Measurements from ENCODE around the gene GNAI2. TPM values are rescaled to one million over a fixed set of nuclear protein-coding genes. Genes with fewer than 3 reads are reported as not detected.

Gene GNAI2
- total RNA-seq, 3 donors from 2014 or later, result 47.0 to 190 (median 96.4) TPM

DNA sequence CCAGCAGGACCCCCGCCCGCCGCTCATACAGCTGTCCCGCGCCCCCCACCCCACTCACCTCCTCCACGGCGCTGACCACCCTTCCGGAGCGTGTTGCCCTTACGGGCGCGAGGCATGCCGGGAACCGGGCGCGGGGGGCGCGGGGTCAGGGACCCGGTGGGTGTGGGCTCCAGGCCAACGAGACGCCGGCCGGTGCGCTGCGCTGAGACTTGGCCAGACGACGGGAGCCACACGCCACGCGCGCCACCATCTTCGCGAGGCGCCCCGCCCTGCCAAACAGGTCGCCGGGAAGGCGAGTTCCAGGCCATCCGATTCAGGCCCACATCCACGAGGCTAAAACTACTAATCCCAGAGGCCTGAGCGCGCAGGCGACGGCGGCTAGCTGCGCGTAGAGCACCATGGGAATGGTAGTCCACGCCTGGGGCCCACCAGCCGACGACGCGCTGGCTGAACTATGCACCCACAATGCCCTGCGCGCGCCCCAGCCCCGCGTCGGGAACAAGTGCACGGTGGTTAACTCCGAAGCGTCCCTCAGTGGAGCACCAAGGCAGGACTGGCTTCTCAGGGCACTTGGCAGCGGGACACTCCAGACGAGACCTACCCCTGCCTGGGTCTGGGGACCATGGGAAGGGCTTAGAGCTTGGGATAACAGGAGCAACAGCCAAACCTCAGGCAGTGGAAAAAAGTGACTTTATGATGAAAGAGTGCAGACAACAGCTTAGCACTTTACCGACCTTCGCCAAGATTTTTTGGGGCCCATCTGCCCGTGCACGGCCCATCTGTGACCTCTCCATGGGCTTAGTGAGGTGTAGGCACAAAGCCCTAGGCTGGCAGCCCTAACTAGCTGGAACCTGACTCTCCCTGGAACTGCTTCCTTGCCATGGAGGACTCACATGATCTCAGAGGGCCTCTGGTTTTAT lies 56.4 kb downstream of the GNAI2 start, which contains the start of gene IFRD2:
Gene IFRD2, minus strand, starts transcription at position 271 of the 920 bp plus-strand sequence. Its CDS starts 155 bp downstream, at position 116.
- TF ChIP-seq, protein P1, sequence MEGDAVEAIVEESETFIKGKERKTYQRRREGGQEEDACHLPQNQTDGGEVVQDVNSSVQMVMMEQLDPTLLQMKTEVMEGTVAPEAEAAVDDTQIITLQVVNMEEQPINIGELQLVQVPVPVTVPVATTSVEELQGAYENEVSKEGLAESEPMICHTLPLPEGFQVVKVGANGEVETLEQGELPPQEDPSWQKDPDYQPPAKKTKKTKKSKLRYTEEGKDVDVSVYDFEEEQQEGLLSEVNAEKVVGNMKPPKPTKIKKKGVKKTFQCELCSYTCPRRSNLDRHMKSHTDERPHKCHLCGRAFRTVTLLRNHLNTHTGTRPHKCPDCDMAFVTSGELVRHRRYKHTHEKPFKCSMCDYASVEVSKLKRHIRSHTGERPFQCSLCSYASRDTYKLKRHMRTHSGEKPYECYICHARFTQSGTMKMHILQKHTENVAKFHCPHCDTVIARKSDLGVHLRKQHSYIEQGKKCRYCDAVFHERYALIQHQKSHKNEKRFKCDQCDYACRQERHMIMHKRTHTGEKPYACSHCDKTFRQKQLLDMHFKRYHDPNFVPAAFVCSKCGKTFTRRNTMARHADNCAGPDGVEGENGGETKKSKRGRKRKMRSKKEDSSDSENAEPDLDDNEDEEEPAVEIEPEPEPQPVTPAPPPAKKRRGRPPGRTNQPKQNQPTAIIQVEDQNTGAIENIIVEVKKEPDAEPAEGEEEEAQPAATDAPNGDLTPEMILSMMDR (IDR thresholded peaks at IDR 0.05), result no peak
- Histone ChIP-seq H3K4me1 (ENCODE audit: low read depth) (peaks cover 16% of the 10 kb centered on the region), H3K9me3 (no peaks in the 10 kb centered on the region), H3K36me3 (ENCODE audit: low read depth) (peaks cover 4% of the 10 kb centered on the region), H3K4me3 (peak within 1 kb of the TSS; percentile 61)
- DNase-seq, result peak; percentile 97 to 99 (median 97)
- intact Hi-C loops (cut with DNase I, micrococcal nuclease), result no loop called here
- peak; percentile 93 for ATAC-seq

DNA sequence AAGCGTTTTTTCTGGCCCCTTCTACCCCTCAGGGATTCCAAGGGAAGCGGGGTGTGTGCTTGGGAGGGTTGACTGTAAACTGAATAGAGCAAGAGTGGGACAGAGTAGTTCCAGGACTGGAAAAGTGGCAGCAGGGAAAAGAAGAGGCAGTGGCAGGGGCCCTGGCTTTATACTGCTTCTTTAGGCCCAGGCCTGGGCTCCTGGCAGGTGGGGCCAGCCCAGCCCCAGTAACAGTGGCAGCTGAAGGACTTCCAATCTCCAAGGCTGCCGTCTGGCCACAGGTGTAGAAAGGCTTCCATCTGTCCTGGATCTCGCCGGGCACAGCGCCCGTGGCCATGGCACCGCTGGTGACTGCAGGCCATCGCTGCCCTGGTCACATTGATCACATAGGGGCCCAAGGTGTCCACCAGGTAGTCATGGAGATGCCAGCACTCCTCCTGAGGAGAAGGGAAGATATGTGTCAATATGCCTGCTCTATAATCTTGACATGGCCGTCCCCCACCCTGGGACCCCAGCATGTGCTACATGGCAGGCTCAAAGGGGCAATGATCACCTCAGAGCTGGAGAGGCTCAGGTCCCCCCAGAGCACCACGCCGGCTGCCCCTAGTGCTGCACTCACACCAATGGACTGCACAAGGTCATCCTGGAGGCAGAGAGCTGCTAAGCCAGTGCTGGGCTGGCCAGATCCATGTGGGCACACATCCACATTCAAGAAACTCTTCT lies 57.2 kb downstream of the GNAI2 start:
- no peaks in the 10 kb centered on the region for H3K9me3 ChIP-seq
- peak in 2 of 3 donors; percentile 51 to 59 for DNase-seq
- H3K4me1 ChIP-seq (ENCODE audit: low read depth), result peaks cover 17% of the 10 kb centered on the region
- no peak overlapping the region for H3K4me3 ChIP-seq
- H3K36me3 ChIP-seq (ENCODE audit: low read depth), result peaks cover 4% of the 10 kb centered on the region
- TF ChIP-seq, protein P1 (IDR thresholded peaks at IDR 0.05), result no peak
- intact Hi-C loops (cut with DNase I, micrococcal nuclease), result no loop called here
- no peak for ATAC-seq

DNA sequence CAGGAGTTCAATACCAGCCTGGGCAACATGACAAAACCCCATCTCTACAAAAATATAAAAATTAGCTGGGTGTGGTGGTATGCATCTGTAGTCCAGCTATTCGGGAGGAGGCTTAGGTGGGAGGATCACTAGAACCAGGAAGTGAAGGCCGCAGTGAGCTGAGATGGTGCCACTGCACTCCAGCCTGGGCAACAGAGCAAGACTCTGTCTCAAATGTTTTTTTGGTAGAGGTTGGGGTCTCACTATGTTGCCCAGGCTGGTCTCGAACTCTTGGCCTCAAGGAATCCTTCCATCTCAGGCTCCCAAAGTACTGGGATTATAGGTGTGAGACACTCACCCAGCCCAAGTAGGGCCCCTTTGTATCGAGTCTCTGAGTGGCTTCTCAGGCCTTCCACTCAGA lies 58.1 kb downstream of the GNAI2 start:
- DNase-seq, result no peak
- TF ChIP-seq, protein P1 (IDR thresholded peaks at IDR 0.05), result no peak
- Histone ChIP-seq H3K4me1 (ENCODE audit: low read depth) (peaks cover 22% of the 10 kb centered on the region), H3K4me3 (no peak overlapping the region), H3K9me3 (no peaks in the 10 kb centered on the region), H3K36me3 (ENCODE audit: low read depth) (no peaks in the 10 kb centered on the region)
- intact Hi-C loops (cut with DNase I, micrococcal nuclease), result no loop called here
- ATAC-seq, result no peak

DNA sequence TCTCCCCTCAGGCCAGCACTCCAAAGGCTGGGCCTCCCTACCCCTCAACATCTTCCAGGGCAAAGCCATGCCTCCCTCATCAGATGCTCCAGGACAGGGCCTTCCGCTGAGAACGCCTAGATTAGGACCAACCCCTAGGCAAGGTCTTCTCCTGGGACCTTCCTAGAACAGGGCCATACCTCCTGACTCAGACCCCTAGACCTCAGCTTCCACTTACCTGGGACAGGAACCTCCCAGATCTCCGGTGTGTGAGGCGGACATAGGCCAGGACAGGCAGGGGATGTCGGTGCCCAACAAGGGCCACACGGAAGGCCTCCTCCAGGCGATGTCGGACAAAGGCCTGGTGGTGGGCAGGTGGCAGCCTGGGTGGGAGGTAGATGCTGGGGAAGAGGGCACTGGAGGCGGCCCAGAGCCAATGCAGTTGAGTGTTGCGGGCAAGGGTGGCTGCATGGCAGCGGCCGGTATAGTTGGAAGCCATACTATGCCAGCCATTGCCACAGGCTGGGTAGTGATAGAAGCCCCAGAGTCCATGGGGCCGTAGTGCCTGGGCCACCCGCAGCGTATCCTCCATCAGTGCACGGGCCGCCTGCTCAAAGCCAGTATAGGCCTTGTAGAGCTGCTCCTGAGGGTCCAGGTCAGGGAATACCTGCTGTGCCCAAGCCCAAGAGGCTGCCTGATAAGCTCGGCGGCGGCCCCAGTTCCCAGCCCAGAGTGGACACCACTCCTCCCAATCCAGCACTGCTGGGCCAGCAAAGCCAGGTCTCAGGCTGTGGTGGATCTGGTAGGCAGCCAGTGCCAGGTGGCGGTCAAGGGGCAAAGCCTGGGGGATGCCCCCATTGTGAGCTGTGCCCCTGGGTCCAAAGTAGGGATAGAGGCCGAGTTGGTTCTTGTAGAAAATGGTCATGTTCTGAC lies 58.7 kb downstream of the GNAI2 start:
- H3K4me1 ChIP-seq (ENCODE audit: low read depth), result peaks cover 22% of the 10 kb centered on the region
- peaks cover 6% of the 10 kb centered on the region for H3K36me3 ChIP-seq (ENCODE audit: low read depth)
- no peak overlapping the region for H3K4me3 ChIP-seq
- TF ChIP-seq, protein P1 (IDR thresholded peaks at IDR 0.05), result no peak
- ATAC-seq (no peak), DNase-seq (peak in 1 of 3 donors; percentile 38)
- no peaks in the 10 kb centered on the region for H3K9me3 ChIP-seq
- intact Hi-C loops (cut with DNase I, micrococcal nuclease), result no loop called here
